Activated T-cell treated with anti-CD3 and anti-CD28 coated beads, Interleukin-2, amount 50 U/mL, for 4 hours (primary cell): ENCODE data around the gene DPH6. TPM values are rescaled to one million over a fixed set of nuclear protein-coding genes. Genes with fewer than 3 reads are reported as not detected.

Experiments used
- ATAC-seq, 2 donors: fragments of 200-7000 bp; cut with Tn5 transposase; one replicate each; pipeline ENCODE4 v1.10.0; 2021
- DNase-seq: peaks from one replicate; pipeline ENCODE4 v3.0.0-alpha.2; 2020
- H3K27me3 Mint-ChIP-seq: one replicate; pipeline ENCODE4 v1.8.0; 2021; ENCODE audit warnings: low read depth, mixed read lengths
- H3K36me3 Mint-ChIP-seq: one replicate; pipeline ENCODE4 v1.8.0; 2022; ENCODE audit warnings: mixed read lengths; ENCODE audit not compliant: insufficient read depth
- H3K4me1 Mint-ChIP-seq: one replicate; pipeline ENCODE4 v1.8.0; 2021; ENCODE audit warnings: low read depth, mixed read lengths
- H3K4me3 Mint-ChIP-seq: one replicate; pipeline ENCODE4 v1.8.0; 2021; ENCODE audit warnings: mild to moderate bottlenecking, moderate library complexity, mixed read lengths
- H3K9me3 Mint-ChIP-seq: one replicate; pipeline ENCODE4 v1.8.0; 2021; ENCODE audit warnings: mixed read lengths
- total RNA-seq, 3 donors: library from RNA; stranded (reverse); gene quantifications; one replicate each; pipeline ENCODE4 v1.2.1, GENCODE V29; 2021

DPH6 gene
- total RNA-seq, 3 donors from 2014 or later = 11.9 to 17.2 (median 12.5) TPM

DNA sequence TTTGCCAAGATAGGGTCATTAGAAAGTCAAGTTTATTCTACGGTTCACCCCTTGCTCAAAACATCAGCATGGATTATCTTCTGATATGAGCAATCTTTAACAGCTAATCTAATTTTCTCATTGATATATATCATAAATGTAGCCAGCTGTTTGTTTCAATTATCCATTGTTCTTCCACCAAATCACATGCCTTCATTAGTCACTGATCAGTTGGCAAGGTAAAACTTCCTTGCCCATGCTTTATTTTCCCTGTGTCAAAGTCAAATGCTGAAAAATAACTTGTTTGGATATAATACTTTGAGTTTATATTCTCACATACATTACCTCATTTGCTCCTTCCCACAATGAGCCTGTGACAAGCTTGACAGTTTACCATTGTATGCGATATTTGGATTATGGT is 60.6 kb downstream of the DPH6 start:
- Mint-ChIP-seq H3K27me3 (no peaks in the 10 kb centered on the region), H3K9me3 (peaks cover 21% of the 10 kb centered on the region), H3K4me1 (peaks cover 7% of the 10 kb centered on the region), H3K36me3 (peaks cover 38% of the 10 kb centered on the region), H3K4me3 (no peak overlapping the region)
- DNase-seq = no peak
- no peak for ATAC-seq

DNA sequence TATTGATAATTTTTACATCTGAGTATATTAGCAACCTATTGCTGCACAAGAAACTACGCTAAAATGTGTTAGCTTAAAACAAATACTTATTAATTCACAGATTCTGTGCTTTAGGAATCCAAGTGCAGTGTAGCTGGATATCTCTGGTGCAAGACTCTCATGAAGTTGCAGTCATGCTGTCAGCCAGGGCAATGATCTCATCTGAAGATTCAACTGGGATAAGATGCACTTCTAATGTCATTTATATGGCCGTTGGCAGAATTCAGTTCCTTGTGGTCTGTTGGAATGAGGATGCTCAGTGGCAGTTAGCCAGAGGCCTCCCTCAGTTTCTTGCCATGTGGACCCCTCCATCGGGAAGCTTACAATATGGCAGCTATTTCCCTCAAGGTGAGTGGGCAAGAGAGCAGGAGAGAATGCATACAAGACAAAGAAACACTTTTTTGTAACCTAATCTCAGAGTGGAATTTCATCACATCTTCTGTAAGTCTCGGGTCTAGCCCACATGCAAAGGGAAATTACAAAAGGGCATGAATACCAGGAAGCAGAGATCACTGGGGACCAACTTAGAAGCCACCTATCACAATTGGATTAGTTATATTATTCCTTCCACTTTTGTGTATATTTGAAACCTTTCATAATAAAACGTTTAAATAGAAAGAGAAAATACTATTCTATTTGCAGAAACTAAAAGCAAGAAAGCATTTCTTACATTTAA is 61.6 kb downstream of the DPH6 start:
- no peak overlapping the region for H3K4me3 Mint-ChIP-seq
- DNase-seq = no peak
- peaks cover 7% of the 10 kb centered on the region for H3K4me1 Mint-ChIP-seq
- ATAC-seq = no peak
- peaks cover 21% of the 10 kb centered on the region for H3K9me3 Mint-ChIP-seq
- no peaks in the 10 kb centered on the region for H3K27me3 Mint-ChIP-seq
- H3K36me3 Mint-ChIP-seq = peaks cover 36% of the 10 kb centered on the region

GRCh38 chr15:35481992-35482391 is 64.0 kb downstream of the DPH6 start:
- Mint-ChIP-seq H3K4me3 (no peak overlapping the region), H3K4me1 (peaks cover 7% of the 10 kb centered on the region), H3K36me3 (peaks cover 20% of the 10 kb centered on the region), H3K9me3 (peaks cover 11% of the 10 kb centered on the region), H3K27me3 (no peaks in the 10 kb centered on the region)
- ATAC-seq (no peak), DNase-seq (no peak)

- peaks cover 14% of the 10 kb centered on the region for H3K36me3 Mint-ChIP-seq
- peaks cover 7% of the 10 kb centered on the region for H3K4me1 Mint-ChIP-seq
- no peaks in the 10 kb centered on the region for H3K27me3 Mint-ChIP-seq
- peaks cover 4% of the 10 kb centered on the region for H3K9me3 Mint-ChIP-seq
- DNase-seq (no peak), ATAC-seq (no peak)
- H3K4me3 Mint-ChIP-seq = no peak overlapping the region
Observed at GRCh38 chr15:35481064-35481463, 64.9 kb downstream of the DPH6 start.

DNA sequence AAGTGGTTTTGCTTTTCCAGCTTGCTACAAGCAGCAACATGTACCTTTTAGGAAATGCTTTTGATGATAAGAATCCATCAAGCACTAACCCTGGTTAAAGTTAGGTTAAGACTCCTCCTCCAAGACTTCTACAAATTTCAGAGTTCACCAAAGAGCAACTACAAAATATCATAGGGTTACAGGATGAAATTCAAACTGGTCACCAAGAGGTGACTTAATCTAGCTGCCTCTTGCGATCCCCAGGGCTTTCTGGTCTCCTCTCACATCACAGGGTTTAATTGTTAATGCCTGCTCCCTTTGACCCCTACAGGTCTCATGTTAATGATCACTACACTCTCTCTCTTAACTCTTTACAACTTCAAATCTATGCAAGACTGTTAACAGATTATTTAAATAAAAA is 66.5 kb downstream of the DPH6 start:
- no peak for DNase-seq
- Mint-ChIP-seq H3K36me3 (peaks cover 2% of the 10 kb centered on the region), H3K9me3 (no peaks in the 10 kb centered on the region), H3K27me3 (no peaks in the 10 kb centered on the region), H3K4me1 (peaks cover 7% of the 10 kb centered on the region), H3K4me3 (no peak overlapping the region)
- no peak for ATAC-seq

- Mint-ChIP-seq H3K36me3 (no peaks in the 10 kb centered on the region), H3K4me1 (peaks cover 7% of the 10 kb centered on the region), H3K4me3 (no peak overlapping the region), H3K27me3 (no peaks in the 10 kb centered on the region), H3K9me3 (no peaks in the 10 kb centered on the region)
- DNase-seq (no peak), ATAC-seq (no peak)
Observed at GRCh38 chr15:35477312-35478262, 68.4 kb downstream of the DPH6 start.

GRCh38 chr15:35471024-35471423 is 74.9 kb downstream of the DPH6 start:
- ATAC-seq (no peak), DNase-seq (no peak)
- no peak overlapping the region for H3K4me3 Mint-ChIP-seq
- no peaks in the 10 kb centered on the region for H3K27me3 Mint-ChIP-seq
- peaks cover 11% of the 10 kb centered on the region for H3K36me3 Mint-ChIP-seq
- no peaks in the 10 kb centered on the region for H3K9me3 Mint-ChIP-seq
- no peaks in the 10 kb centered on the region for H3K4me1 Mint-ChIP-seq

DNA sequence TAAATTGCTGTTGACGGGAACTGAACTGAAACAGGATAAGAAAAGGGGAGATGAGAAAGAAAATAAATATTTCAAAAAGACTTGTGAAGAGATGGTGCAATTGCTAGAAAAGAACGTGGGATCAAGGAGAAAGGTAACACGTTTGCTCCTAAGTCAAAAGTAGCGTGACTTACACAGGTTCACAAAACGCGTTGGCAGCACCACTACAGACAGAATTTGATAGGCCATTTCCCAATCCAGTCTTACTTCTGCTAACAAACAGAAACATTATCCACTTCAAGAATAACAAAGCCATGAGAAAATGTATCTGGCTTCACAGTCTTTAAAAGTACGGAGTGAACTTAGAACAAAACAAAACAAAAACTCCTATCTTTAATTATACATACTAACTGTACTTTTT is 75.5 kb downstream of the DPH6 start:
- no peaks in the 10 kb centered on the region for H3K4me1 Mint-ChIP-seq
- H3K9me3 Mint-ChIP-seq = no peaks in the 10 kb centered on the region
- DNase-seq (no peak), ATAC-seq (no peak)
- no peaks in the 10 kb centered on the region for H3K27me3 Mint-ChIP-seq
- peaks cover 11% of the 10 kb centered on the region for H3K36me3 Mint-ChIP-seq
- no peak overlapping the region for H3K4me3 Mint-ChIP-seq

GRCh38 chr15:35466476-35466875 is 79.5 kb downstream of the DPH6 start:
- Mint-ChIP-seq H3K4me1 (no peaks in the 10 kb centered on the region), H3K27me3 (no peaks in the 10 kb centered on the region), H3K9me3 (no peaks in the 10 kb centered on the region), H3K4me3 (no peak overlapping the region), H3K36me3 (peaks cover 11% of the 10 kb centered on the region)
- ATAC-seq (no peak), DNase-seq (no peak)

GRCh38 chr15:35465783-35466182 is 80.2 kb downstream of the DPH6 start:
- Mint-ChIP-seq H3K27me3 (no peaks in the 10 kb centered on the region), H3K4me1 (no peaks in the 10 kb centered on the region), H3K36me3 (peaks cover 11% of the 10 kb centered on the region), H3K9me3 (no peaks in the 10 kb centered on the region), H3K4me3 (no peak overlapping the region)
- DNase-seq (no peak), ATAC-seq (no peak)

DNA sequence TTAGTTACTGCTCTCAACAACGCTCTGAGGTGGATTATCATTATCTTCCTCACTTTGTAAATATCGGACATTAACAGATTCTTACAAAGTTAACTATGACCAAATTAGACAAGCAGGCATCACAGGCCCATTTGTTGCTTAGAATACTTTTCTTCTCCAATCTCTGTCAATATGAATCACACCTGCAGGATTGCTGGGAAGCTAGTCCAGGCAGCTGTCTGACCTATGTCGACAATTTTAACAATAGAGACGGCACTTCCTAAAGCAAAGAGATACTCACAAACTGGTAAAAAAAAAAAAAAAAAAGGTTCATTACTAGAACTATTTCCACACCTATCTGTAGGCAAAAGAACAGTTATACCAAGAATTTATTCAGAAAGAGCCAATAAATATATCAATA is 85.3 kb downstream of the DPH6 start:
- no peak for ATAC-seq
- Mint-ChIP-seq H3K4me1 (no peaks in the 10 kb centered on the region), H3K27me3 (no peaks in the 10 kb centered on the region), H3K9me3 (no peaks in the 10 kb centered on the region), H3K36me3 (peaks cover 2% of the 10 kb centered on the region), H3K4me3 (no peak overlapping the region)
- no peak for DNase-seq

GRCh38 chr15:35458176-35458856 is 87.6 kb downstream of the DPH6 start:
- no peak for DNase-seq
- H3K36me3 Mint-ChIP-seq = peaks cover 4% of the 10 kb centered on the region

GRCh38 chr15:35455201-35455600 is 90.8 kb downstream of the DPH6 start:
- H3K4me3 Mint-ChIP-seq = no peak overlapping the region
- no peaks in the 10 kb centered on the region for H3K4me1 Mint-ChIP-seq
- H3K9me3 Mint-ChIP-seq = no peaks in the 10 kb centered on the region
- peaks cover 8% of the 10 kb centered on the region for H3K36me3 Mint-ChIP-seq
- no peak for DNase-seq
- H3K27me3 Mint-ChIP-seq = no peaks in the 10 kb centered on the region
- ATAC-seq = no peak

More at GRCh38 chr15:35458176-35458856, 87.6 kb downstream of the DPH6 start:
- no peaks in the 10 kb centered on the region for H3K9me3 Mint-ChIP-seq
- H3K27me3 Mint-ChIP-seq = no peaks in the 10 kb centered on the region
- H3K4me1 Mint-ChIP-seq = no peaks in the 10 kb centered on the region
- H3K4me3 Mint-ChIP-seq = no peak overlapping the region
- ATAC-seq = no peak

- Mint-ChIP-seq H3K4me1 (no peaks in the 10 kb centered on the region), H3K36me3 (peaks cover 10% of the 10 kb centered on the region), H3K27me3 (no peaks in the 10 kb centered on the region), H3K4me3 (no peak overlapping the region), H3K9me3 (no peaks in the 10 kb centered on the region)
- DNase-seq = no peak
- ATAC-seq = no peak
Observed at GRCh38 chr15:35450492-35450891, 95.5 kb downstream of the DPH6 start.
